Hippocampal formation (tissue), 2 donors: ENCODE data around the gene PRKCH.
"Not testable (repeated sequence)": the region's sequence is repeated elsewhere in the genome, so short reads cannot be mapped to it uniquely, and the experiment has no call there.

Experiments used
- DNase-seq, 2 donors: peaks; one replicate each; lab custom pipeline; 2025; lab: John Stamatoyannopoulos, UW

PRKCH gene

DNA sequence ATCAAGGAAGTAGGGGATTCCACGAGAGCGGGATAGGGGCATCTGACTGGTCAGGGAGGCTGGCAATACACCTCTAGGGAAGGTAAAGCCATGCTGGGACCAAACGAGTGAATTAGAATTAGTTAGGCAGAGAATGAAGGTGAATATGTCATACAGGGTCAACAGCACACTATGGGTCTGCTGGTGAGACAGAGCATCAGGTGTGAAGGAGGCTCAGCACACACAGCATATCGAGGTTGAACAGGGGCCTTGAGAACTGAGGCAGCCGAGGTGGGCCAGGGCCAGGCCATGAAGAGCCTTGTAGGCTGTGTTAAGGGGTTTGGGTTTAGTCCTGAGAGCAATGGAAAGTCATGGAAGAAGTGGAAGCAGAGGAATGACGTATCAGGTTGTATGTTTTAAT lies 137.8 kb downstream of the PRKCH start:
- DNase-seq, result no peak

DNA sequence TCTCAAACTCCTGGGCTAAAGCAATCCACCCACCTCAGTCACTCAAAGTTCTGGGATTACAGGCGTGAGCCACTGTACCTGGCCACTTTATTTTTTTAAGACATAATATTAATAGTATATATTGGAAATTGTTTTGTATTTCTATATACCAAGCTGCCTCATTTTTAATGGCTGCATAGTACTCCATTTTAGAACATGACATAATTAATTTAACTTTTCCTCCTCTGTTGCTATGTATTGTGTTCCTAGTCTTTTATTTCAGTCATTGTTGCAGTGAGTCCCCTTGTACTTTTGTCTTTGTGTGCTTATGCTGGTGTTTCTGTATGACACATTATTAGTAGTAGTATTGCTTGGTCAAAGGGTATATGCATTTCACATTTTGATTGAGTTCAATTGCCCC lies 138.7 kb downstream of the PRKCH start:
- DNase-seq, result no peak

DNA sequence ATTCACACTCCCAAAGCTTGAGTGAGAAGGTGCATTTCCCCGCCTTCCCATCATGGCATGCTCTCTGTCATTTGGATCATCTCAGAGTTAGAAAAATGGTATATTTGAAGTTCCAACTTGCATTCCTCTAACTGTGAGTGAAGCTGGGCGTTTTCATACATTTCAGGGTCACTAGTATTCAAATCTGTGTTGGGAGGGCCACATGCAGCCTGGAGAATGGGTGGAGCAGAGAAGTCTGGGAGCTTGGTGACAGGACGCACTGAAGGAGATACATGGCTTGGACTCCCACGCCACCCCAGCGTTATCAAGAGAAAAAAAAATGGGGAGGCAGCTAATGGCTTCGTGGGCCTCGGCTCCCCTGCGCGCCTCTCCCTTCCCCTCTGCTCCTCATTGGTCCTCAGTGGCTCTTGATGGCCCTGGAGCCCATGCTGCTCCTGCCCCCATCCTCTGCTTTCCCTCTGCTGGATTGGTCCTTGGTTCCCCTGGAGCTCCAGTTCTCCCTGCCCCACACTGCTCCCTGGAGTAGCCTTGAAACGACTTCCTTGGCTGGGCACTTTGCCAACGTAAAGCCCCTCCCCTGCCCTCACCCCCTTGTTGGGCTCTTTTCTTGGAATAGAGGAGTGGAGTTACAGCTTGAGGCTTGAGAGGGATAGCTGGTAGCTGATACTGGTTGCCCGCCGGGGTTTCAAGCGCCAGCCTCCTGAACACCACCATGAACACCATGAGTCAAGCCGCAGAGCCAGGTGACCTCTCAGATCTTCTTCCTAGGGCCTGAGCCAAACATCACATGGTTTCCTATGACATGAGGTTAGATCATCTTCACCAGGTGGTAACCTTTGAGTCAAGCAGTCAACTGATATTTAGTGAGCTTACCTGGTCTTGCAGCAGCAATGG lies 139.6 kb downstream of the PRKCH start:
- no peak for DNase-seq

DNA sequence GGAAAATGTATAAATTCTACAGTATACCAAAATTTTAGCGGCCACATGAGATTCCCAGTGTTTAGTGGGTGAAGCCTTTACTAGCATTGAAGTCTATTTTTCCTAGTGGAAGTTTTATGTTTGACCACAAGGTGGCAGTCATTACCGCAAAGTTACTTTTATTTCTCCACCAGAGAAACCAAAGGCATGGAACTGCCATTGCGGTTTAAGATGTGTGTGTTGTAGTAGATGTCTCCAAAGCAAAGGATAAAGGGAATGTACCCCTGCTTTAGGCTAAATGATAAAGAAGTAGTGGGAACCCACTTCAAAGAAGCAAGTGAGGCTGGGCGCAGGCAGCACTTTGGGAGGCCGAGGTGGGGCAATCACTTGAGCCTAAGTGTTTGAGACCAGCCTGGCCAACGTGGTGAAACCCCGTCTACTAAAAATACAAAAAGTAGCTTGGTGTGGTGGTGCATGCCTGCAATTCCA lies 140.5 kb downstream of the PRKCH start:
- peak in 1 of 2 donors; percentile 76 for DNase-seq

DNA sequence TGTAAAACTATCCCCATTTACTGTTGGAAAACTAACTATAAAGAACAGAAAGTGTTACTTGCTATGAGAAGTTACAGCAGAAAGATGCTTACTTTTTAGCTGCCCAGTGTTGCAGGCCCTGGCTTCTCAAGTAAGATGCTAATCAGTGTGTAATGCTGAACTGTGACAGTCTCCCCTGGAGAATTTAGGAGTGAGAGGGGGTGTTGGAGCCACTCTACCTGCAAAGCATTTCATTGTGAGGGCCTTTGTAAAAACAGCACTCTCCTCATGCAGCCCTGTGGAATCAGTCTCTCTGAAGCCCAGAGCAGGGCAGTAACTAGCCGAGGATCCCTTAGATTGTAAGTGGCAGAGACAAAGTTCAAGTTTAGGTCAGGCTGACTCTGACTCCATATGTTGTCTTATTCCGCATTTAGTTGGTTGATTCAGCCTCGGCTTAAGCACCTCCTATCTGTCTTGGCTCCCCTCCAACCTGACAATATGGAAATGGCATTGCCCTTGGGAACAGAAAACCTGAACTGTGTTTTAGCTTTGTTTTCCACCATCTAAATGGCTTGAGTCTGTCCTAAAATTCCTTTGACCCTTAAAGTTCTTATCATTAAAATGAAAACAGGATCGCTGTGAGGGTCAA lies 141.3 kb downstream of the PRKCH start:
- DNase-seq, result no peak

DNA sequence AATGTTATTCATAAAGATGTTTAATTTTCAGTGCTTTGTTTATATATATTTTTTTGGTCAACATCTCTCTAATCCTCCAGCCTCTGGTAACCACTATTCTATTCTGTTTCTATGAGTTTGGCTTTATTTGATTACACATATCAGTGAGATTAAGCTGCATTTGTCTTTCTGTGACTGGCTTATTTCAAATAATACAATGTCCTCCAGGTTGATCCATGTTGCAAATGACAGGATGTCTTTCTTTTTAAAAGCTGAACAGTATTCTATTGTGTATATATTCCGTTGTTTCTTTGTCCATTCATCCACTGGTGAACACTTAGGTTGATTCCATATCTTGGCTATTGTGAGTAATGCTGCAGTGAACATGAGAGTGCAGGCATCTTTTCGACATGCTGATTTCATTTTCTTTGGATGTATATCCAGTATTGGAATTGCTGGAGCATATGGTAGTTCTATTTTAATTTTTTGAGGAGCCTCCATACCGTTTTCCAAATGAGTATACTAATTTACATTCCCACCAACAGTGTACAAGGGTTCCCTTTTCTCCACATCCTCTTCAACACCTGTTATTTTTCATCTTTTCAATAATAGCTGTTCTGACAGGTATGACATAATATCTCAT lies 142.4 kb downstream of the PRKCH start:
- no peak for DNase-seq

DNA sequence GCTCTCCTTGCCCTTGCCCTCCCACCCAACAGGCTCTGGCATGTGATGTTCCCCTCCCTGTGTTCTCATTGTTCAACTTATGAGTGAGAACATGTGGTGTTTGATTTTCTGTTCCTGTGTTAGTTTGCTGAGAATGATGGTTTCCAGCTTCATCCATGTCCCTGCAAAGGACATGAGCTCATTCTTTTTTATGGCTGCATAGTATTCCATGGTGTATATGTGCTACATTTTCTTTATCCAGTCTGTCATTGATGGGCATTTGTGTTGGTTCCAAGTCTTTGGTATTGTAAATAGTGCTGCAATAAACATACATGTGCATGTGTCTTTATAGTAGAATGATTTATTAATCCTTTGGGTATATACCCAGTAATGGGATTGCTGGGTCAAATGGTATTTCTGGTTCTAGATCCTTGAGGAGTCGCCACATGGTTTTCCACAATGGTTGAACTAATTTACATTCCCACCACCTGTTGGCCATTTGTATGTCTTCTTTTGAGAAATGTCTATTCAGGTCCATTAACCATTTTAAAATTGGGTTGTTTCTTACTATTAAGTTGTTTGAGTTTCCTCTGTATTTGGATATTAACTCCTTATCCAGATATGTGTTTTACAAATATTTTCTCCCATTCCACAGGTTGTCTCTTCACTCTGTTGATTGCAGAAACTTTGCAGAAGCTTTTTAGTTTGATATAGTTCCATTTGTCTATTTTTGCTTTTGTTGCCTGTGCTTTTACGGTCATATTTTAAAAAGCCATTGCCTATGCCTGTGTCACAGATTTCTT lies 143.4 kb downstream of the PRKCH start:
- not testable (repeated sequence) for DNase-seq

DNA sequence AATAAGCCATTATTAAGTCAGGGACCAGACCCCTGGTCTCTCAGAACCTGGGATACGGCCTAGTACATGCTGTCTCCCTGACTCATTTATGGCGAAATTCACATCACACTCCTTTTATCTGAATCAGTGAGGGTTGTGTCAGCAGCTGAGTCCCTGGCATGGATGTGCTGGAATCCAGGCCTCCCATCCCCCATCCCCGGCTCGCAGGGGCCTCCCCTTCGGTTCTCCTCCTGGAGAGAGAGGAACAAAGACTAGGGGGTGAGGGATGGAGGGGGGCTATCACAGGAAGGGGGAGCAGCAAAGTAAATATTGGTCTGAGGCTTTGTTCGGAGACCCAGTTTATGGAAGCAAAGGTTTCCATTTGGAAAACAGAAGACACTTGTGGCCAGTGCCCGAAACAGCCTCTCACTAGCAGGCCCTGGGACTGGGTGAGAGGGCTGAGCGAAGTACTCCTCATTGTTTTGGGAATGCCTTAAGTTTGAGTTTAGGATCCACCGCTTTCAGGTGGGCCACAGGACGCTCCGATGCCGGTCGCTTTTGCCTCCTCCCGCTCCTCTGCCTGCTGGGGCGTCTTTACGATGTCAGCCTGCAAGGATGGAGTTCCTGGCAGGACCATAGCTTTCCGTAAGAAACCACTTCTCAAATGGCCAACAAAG lies 145.0 kb downstream of the PRKCH start:
- DNase-seq, result no peak

DNA sequence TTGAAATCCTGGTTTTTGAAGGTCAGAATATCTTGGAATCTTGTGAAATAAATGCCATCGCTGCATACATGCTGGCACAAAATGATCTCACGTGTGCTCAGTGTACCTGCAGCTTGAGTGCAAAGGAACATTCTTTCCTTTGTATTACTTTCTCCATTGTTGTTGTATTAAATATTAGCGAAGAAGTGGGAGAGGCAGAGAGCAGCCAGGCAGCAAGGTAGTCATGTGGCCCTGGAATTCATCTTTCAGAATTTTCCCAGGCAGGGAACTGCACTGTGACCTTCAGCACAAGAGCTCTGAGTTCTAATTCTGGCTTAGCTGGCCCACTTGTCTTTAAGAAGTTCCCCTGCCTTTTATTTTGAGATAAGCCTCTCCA lies 145.5 kb downstream of the PRKCH start:
- DNase-seq, result no peak

DNA sequence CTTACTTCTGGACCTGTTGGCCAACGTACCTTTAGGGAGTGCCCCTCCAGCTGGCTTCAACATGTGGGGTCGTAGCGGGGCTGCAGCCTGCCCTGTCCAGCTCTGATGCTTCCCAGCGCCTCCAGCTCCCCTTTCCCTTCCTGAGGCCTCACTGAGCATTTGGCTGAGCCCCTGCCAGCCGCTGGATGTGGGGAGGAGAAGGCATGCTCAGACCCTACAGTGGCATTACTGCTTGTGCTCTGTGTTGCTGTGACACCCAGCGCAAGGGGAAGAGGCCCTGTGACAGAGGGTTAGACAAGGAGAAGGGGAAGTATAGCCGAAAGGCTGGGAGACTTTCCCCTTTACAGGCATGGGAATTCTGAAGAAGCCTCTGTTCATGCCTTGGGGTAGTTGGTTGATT lies 145.9 kb downstream of the PRKCH start:
- no peak for DNase-seq

DNA sequence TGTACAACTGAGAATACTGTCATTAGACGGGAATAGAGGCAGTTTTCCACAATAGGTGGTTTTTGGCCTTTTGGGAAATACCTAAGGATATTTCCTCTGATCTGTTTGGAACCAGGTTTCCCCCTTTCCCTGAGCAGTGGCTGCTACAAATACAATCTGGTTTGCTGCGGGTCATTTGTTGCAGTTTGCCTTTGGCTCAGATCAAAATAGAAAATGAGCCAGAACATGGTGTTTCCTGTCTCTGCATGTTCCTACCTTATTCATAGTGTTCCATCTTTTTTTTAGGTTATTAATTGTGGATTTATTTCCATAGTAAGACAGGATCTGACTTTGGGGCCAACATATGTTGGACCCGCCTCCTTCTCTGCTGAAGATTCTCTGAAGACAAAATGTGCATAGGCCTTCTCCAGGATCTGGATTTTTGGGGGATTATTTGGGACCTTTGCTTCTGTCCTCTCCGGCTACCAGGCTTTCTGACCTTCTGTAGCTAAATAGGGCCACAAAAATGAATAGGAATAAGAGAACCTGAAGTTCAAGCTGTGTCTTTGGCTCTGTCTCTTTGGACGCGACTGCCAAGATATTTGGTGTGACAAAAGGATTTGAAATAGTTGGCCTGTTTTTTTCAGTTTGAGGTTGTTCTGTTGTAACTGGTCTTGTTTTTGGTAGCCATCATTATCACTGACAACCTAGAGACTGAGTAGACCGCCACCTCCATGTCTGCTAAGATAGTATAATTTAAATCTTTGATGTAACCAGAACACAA lies 146.9 kb downstream of the PRKCH start:
- DNase-seq, result no peak

DNA sequence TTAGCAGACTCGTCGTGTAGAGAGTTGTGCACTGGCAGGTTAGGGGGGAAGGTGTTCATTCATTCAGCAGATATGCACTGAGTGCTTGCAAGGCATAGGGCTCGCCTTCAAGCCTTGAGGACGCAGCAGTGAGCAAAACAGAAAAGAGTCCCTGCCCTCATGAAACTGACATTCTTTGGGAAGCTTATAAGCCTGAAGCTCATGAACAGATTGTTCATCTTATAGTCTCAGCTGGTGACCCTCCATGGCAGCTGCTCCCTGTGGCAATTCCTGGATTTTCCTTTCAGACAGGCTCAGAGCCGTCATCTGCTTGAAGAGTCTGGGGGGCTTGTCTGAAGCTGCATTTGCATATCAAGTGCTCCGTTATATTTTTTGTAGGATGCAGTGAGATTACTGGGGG lies 148.4 kb downstream of the PRKCH start:
- DNase-seq, result no peak

DNA sequence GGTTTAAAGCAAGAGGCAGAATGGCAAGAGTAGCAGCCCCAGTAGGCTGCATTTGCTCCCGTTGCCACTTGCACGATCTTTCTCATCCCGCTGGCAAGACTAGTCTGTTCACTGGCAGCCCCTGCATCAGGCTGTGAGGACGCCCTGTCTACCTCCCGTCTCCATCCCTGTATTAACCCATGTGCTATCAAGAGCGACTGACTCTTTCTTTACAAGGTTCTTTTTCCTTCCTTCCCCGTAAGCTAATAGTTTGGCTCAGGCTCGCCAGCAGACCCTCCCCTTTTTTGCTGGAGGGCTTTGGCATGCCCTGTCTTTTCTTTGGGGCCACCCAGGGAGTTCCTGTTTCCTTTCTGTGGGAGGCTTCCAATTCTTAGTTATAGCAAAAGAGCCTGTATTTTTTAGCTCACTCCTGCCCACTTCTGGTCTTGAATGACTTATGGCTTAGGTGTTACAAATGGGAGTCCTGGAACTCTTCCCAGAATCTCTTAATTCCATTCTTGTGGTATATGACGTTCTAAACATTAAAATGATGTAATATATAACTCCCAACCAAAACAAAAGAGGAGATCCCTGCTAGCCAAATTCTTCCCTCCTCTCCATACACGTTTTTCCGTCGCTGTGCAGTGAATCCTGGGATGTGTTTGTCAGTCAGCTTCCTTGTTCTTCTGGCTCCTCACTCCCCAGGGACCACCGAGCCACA lies 149.0 kb downstream of the PRKCH start:
- no peak for DNase-seq

DNA sequence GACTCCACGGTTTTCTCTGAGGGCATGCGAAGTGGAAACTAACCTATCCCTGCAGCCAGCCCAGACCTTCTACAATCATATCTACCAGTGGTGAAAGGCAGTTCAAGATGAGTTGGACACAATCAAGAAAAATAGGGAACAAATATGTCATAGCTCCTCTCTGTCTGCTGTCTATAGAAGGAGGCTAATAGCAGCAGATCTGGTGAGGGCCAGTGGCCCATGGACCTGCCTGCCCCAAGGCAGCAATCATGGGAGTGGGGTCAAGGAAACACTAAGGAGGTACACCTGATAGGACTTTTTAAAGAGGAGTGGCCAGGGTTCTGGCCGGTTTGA lies 149.5 kb downstream of the PRKCH start:
- no peak for DNase-seq

DNA sequence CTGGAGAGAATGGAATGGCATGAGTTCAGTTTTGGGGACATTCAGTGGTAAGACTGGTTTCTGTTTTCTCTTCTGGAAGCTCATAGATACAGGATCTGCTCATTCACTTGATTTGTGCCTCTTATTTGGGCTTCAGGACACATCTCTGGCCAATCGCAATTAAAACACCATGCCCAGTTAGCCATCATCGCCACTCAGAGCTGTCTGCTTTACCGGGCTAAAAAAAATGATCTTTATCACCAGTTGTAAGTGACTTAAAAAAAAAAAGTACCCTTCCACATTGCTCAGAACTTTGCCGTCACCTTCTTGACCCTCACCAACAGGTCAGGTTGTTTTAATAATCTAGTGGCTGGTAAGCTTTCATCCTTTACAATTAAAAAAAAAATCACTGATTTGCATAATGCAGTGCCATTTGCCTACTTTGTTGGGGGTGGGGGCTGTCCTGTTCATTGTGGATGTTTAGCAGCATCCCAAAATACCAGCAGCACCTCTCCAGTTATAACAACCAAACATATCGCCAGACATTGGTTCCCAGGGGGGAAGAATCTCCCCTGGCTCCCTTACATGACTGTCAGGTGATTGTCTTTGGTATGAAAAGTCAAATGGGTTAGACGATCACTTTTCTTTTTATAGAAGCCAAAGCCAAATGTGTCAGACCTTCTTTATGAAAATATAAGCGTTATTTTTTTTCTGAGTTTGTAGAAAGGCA lies 150.1 kb downstream of the PRKCH start:
- DNase-seq, result no peak

DNA sequence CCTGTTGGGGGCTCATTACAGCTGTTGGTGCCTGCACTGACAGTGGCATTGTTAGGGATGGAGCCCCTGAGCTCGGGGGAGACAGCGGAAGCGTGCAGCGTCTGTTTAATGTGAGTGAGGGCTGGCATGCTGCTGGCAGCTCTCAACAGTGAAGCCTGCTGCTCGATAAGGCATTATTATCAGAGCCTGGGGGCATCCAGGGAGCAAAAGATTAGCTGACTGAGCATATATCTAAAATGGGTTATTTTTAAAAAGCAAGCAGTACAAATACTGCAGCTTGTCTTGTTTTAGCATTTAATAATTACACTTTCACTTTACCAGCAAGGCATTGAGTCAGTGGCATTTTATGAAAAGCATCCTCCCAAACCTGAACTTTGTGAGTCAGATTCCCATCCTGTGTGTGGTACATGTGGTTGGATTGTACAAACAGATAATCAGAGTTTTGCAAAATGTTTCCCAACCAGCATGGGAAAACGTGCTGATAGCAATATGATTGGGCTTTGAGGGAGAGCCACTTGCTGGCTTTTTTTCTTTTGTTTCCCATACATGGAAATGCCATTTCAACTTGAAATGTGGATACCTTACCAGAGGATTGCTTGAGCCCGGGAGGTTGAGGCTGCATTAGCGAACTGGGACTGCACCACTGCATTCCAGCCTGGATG lies 150.8 kb downstream of the PRKCH start:
- no peak for DNase-seq

DNA sequence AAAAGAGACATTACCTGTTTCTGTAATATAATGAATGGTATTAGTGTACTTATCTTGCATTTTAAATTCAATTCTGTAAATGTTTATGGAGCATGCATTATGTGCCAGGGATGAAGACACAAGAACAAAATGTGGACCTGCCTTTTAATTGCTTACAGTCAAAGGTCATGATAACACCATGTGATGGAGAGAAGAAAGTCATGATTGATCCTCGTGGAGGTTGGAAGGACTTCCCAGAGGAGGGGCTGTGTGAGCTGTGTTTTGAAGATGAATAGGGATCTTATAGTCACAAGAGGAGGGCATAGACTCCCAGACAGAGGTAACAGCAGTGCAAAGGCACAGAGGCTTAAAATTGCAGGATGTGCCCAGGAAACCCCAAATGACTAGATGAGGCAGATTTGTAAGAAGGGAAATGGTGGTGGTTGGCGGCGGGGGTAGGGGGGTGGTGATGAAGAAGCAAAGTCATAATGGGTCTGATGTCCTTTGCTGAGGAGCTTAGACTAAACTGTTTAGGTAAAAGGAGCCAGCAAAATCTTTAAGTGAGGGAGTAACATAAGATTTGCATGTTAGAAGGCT lies 151.5 kb downstream of the PRKCH start:
- no peak for DNase-seq

DNA sequence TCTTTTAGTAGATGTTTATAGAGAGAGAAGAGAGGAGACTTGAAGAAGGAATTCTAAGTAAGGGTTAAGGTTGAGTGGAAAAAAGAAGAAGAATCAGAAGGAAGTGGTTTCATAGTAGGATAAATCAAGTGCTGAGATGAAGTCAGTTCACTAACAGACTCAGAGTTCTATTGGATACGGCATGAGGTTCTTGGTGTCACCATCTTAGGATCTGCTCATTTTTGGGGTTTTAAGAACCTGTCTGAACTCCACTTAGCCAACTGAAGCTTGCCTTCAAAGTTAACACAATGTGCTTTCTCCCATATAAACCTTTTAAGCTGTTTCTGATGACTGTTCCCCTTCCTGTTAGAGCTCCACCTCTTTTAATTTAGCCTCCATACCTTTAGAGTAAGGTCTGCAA lies 152.6 kb downstream of the PRKCH start:
- DNase-seq, result no peak

DNA sequence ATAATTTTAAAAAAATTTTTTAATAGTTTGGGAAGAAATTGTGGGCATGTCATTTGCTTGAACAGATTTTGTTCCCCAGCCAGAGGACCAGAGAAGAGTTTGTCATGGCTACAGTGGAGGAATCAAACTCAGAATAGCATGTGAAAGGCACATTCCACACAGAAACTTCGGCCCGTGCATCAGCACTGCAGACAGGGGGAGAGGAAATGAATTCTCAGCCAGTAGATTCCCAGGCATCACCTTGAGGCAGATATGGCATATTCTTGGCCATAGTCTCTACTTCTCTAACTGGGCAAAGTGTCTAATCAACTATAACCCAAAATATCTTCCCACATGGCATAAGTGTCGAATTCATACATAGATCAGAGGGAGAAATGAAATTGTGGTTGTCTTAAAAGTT lies 153.3 kb downstream of the PRKCH start:
- no peak for DNase-seq
